GM18508 (cell line): ENCODE measurements around the gene FOXN3.

Experiments used
- ATAC-seq: cut with Tn5 transposase; IDR thresholded peaks from one replicate; pipeline ENCODE4 v1.9.1; 2021; ENCODE audit warnings: moderate number of reproducible peaks; ENCODE audit not compliant: insufficient read depth, unreplicated experiment

FOXN3 gene

DNA sequence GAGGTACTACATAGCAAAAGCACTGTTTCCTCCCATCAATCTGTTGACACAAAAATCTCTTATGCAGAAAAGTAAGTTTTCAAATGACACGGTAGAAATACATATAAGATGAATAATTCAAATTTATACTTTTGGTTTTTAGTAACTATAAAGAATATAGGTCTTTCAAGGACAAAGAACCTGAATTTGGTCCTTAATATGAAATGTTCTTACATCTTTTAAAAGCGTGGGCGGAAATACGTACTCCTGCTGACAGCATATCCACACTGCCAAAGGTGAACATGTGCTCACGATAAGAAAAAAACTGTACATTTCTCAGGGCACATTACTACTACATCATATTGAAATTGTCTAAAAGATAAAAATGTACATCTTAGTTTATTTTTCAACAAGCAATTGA, 127.6 kb downstream of the FOXN3 start:
- no peak for ATAC-seq

DNA sequence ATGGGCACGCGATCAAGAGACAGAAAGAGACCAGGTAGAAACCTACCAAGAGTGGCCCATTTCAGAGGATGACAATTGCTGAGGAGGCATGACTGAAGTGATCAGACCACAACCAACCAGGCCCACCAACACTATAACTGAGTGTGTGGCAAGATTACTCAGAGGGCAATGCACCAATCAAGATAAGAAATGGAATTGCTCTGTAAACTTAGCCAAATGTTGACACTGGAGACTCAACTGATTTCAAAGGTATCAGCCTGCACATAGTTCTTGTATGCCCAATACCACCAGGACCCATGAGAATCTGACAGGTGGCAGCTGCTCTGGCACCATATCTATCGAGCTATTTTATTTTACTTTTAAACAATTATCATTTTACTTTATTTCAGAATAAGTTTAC, 128.9 kb downstream of the FOXN3 start:
- ATAC-seq: no peak

DNA sequence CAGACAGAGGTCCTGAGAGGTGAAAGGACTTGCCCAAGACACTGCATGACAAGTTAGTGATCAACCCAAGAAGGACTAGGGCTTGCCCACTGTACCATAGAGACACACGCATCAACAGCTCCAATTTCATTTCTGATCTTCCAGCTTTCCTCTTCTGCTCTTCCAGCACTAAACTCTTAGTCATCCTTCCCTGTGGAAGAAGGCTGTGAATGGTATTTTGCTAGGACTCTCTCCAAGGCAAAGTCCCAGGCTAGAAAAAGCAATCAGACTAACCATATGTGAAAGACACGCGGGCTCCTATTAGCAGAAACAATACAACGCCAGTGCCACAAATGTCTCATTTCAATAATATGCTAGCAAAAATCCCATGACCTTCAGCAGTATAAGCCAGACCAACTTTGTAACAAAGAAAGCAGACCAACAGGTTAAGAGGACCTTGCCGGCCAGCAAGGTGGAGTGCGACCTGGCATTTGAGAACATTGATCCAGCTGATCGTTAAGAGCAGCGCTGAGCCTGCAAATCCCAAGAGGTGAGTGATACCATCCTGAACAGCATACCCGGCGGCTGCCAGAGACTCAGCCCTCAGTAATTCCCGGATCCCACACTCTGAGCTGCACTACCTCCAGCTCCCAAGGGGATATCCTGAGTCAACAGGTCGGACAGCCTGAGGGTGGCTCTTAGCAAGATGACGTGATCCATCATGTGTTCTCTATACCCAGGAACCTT, 132.5 kb downstream of the FOXN3 start:
- no peak for ATAC-seq

DNA sequence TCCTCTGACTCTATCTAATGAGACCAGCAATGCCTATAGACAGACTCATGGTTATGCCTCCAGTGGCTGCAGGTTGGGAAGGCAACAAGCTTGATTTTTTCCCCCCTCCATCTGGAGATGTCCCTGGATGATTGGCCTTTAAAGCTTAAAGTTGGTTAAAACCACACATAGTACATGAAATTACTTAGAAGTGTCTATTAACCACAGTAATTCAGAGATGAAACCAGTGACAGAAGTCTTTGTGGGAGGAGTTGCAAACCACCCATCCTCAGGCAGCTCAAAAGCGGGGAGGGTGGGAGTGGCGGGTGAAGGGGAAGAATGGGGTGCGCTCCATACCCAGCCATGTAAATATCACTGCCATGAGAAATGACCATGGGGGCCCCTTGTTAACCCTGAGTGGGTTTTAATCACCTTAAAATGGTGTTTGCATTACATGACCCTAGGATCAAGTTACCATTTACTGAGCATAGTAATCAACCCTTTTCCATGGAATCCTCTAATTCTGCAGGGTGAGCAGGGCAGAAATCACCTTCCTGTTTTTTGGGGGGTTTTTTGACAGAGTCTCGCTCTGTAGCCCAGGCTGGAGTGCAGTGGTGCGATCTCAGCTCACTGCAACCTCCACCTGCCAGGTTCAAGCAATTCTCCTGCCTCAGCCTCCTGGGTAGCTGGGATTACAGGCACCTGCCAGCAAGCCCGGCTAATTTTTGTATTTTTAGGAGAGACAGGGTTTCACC, 133.5 kb downstream of the FOXN3 start:
- ATAC-seq: no peak

- no peak for ATAC-seq
Observed at GRCh38 chr14:89282191-89282590, 134.8 kb downstream of the FOXN3 start.

GRCh38 chr14:89280600-89280999, 136.4 kb downstream of the FOXN3 start:
- ATAC-seq: no peak

GRCh38 chr14:89279649-89280232, 137.3 kb downstream of the FOXN3 start:
- no peak for ATAC-seq

- ATAC-seq: no peak
Observed at GRCh38 chr14:89277203-89277602, 139.8 kb downstream of the FOXN3 start.

DNA sequence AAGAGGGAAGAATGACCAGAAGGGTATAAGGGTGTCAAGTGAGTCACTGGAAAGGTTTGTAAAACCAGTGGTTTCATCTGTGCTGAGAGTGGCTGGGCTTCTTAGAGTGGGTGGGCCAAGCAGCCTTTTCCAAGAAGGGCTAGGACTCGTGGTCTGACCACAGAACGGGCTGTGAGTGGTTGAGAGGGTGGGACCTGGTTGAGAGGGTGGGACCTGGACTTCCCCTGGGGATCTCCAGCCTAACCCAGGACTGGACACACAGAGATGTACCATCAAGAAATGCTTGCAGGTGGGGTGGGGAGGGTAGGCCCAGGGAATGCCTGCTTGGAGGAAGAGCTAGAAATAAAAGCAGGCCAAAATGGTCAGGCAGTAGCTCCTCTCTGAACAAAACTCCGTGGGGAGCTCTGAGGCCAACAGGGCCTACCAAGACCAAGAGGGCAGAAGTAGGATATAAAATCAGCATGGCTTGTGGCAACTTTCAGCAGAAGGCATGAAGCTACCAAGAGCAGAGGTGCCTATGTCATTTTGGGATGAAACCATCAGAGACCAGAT, 140.5 kb downstream of the FOXN3 start:
- ATAC-seq: peak; percentile 93

DNA sequence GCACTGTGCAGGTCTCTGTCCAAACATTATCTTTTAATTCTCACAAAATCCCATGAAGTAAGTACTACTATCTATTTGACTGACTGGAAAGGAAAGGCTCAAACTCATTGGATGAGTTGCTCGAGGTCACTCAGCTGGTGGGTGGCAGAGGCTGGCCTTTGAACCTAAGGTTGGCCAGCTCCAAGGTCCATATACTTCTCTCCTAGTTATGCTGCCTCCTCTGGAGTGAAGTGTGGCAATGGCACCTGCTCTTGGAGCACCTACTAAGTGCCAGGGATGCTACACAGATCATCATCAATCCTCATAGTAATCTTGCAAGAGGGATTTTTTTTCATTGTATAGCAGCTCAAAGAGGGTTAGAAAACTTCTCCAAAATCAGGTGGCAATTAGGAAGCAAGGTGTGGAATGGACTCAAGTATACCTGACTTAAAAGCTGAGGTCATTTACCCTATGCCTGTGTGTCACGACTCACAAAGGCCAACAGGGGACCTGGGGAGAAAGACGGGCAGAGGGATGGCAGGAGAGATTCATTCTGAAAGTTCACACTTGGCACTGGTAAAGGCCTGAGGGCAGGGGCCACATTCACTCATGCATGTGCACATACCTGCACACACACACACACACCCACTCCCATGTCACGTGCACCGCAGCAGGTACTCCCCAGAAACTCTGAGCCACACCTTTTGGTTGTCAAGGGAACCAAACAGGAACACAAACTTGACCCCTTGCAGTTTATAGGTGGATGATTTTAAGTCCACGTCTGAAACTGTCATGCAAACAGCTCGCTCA, 146.4 kb downstream of the FOXN3 start:
- ATAC-seq: peak; percentile 51

GRCh38 chr14:89269404-89269803, 147.6 kb downstream of the FOXN3 start:
- no peak for ATAC-seq

DNA sequence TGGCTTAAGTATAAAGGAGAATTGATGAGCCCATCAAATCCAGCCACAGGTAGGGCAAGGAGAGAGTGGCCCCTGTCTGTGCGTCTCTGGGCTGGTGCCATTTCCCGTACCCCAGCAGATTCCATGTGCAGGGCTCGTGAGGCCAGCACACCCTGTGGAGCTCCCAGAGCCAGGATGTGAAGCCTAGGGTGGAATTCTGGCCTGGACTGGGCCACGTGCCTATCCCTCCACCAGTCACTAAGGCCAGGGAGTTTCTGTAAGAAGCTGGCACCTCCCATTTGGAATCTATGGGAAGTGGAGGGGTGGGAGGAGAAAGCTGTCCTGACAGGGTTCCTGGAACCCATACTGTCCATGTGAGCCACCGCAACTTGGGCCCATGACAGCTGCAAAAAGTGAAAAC, 148.5 kb downstream of the FOXN3 start:
- ATAC-seq: no peak

GRCh38 chr14:89267656-89268055, 149.4 kb downstream of the FOXN3 start:
- ATAC-seq: no peak

DNA sequence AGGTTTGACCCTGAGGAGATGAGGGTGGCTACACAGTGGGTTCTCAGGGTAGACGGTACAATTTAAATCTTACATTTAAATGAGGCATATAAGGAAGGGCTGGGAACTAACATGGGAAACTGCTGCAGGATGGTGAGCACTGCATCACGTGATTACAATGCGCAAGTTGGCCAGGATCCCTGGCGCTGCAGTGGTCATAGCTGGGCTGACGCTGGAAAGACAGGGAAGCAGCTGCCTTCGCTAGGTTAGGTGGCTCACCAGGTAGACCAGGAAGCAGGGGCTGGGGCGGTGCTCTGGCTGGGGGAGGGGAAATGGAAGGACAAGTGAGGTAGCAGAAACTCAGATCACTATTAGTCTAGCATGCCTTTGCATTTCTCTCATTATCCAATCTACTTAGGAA, 149.9 kb downstream of the FOXN3 start:
- no peak for ATAC-seq

DNA sequence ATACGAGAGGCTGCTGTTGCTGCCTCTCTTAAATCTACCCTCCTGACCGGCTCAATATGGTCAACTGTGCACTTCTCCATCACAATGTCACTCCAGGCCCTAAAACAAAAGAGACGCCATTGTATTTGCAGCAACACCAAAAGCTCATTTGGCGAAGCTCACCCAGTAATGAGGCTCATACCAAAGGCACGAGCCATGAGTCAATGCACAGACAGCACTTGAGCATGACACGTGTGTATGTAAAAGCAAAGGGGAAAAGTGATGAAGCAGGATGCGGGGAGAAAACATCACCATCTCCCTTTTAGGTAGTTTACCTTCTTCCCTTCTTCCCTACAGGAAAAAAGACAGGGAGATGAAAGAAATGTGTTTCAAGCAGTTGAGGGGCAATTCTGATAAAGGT, 150.3 kb downstream of the FOXN3 start:
- ATAC-seq: no peak

GRCh38 chr14:89265234-89265633, 151.8 kb downstream of the FOXN3 start:
- ATAC-seq: no peak

DNA sequence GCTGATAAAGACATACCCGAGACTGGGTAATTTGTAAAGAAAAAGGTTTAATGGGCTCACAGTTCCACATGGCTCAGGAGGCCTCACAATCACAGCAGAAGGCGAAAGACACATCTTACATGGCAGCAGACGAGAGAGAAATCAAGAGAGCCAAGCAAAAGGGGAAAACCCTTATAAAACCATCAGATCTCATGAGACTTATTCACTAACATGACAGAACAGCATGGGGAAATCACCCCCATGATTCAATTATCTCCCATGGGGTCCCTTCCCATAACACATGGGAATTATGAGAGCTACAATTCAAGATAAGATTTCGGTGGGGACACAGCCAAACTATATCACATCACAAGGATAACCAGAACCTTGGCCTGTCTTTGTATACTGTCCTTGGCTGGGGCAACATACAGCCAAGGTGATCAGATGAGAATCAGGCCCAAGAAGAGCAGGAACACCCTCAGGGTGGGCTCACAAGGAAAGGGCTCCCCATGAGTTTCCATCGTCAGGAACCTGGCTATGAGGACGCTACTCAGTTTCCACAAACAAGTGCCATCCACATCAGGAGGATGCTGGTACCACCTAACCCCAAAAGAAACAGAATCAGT, 152.7 kb downstream of the FOXN3 start:
- no peak for ATAC-seq

DNA sequence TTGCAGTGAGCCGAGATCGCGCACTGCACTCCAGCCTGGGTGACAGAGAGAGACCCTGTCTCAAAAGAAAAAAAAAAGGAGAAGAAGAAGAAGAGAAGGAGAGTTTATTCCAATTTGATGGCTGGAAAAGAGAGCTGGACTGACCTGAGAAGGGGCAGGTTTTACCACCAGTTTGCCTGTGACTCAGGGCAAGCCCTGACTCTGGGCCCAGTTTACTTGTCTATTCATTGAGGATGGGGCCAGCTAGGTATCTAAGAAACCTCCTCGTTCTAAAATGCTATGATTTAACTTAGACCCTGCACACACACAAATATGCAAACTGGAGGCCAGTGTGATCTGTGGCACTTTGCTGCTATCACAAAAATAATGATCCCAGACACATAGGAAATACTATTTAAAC, 155.0 kb downstream of the FOXN3 start:
- ATAC-seq: no peak

DNA sequence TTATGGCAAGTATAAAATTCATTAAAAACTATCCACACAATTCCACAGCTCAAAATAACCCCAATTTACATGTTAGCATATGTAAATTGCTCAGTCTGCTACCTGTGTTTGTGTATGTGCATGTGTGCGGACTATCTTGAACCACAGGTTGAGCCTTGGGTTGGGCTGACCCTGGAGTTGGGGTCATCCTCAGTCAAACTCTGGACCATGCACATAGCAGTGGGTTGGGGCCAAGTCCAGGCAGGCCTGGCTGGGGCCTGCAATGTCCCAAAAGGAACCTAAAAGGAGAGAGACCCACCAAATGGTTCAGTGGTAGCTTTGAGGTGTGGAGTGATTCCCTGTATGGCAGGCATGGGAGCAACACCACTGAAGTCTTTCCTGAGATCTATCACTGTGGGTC, 156.1 kb downstream of the FOXN3 start:
- no peak for ATAC-seq

DNA sequence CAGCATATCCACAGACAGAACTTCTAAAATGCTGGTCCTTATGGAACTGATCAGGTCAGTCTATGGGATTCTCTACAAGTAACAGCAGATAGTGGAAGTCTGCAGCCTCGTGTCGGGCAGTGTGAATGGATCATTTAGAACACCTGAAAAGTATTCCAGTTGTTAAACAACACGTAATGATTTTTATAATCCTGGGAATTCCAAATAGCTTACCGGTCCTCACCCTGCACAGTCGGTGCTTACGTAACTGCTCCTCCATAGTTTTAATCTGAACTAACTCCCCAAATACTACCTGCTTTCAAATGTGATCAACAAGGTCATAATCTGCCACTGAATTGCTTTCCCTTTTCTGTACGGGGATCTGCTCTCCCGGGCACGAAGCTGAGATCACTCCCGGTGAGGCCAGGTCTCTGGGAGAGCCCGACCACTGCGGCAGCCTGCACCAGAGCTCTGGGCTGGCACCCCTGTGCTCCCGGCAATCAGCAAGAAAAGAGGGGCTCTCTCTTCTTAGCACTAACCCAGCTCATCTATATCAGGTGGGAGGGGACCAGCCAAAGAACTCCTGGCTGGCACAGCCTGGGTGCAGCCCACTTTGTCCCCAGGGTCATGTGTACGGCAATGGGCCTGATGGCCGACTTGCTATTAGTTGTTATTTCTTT, 157.0 kb downstream of the FOXN3 start:
- ATAC-seq: no peak
